ENCODE measurements around the gene LUC7L2.
A peak's percentile ranks its signal among the peaks of the same experiment; 100 is the strongest.
"Not testable (repeated sequence)": the region's sequence is repeated elsewhere in the genome, so short reads cannot be mapped to it uniquely, and the experiment has no call there.

Gene LUC7L2

DNA sequence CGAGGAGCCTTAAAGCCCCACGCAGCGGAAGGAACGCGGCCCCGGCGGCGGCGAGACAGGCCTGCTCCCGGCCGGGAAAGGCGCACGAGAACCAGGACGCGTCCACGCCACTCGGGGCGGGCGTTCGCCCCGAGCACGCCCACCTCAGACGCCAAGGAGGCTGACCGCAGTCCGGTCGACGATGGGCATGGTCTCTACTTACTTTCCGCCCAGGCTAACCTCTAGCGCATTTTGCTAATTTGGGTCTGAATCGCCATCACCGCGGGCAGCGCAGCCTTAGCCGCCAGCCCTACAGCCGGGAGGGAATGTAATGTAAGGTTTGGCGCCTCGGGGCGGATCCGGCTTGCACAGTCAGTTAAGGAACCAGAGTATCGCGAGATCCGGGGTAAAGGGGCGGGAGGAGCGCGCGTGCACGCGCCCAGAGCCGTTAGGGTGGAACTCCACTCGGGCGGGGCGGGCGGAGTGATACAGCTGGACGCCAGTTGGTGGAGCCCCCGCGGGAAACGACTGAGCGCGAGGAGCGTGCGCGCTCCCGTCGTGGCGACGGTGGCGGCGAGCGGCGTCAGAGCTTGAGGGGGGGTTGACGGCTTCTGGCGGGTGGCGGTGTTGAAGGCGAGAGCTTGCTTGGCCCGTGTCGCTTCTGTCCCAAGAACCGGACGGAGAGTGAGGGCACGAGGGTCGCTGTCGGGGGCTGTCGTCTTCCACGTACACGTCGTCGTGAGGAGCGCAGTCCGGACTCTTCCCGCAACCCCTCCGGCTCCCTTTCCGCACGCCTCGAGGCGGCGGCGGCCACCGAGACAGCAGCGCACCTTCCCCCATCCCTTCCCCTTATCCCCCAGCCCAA is at the start of gene LUC7L2:
Gene LUC7L2 (plus strand): TSS at position 529 of the 844 bp plus-strand sequence. CDS start 368 bp downstream, outside the sequence.
- intact Hi-C loops (cut with DNase I): loop anchor here (1.0 to 10.0 kb wide), 4 partner anchors 18 to 135 kb away; partner anchors contain the start of genes FMC1 and UBN2
- DNase-seq: peak; percentile 99 to 100 (median 100)

DNA sequence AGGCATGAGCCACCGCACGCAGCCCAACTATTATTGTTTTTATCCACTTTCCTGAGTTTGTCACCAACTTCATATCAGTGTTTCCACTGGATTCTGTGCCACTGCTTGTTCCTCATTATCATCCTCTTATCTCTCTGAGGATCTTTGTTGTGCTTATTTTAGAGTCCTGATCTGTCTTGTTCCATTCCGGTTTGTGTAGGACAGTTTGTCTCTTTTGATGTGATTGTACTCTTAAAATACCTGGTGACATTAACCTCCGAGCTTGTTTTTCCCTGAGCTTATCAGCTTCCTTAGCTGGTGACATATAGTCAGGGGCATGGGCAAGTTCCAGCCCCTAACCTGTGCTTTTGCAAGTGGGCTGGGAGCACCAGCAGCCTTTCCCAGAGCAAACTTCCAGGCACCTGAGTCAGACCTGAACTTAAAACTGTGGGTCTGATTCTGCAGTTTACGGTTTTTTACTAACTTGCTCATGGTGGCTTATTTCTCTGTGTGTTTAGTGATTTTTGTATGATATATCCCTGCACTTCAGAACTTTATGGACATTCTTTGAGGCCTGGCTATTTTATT is 41.7 kb upstream of the LUC7L2 start:
- DNase-seq: no peak
- intact Hi-C loops (cut with DNase I): no loop called here

DNA sequence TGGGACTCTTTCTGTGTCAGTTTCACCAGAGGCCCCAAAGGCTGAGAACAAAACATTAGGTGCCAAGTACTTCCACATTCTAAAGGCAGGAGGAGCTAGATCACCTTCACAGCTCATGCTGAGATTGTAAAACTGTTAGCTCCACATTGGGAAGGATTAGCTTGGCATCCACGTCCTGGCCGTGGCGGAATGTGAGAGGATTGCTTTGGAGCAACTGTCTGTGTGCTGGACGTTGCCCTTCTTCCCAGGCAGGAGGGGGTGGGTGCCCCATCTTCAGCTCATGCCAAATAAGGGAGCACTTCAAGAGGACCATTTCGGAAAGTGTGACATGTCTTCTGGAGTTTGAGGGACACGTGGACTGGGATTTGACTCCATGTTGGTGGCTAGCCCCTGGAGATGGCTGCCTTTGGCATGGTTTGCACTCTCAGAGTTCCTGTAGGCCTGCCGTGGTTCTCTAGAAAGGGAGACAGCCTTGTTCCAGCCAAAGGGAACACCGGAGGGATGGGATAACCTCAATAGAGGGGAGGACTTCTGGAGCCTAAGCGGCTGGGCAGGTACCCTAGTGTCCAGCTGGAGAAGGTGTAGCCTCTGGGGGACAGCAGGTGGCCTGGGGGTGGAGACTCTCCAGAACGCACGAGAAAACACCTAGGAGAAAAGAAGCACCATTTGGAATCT is 38.5 kb upstream of the LUC7L2 start:
- DNase-seq: no peak
- intact Hi-C loops (cut with DNase I): no loop called here

DNA sequence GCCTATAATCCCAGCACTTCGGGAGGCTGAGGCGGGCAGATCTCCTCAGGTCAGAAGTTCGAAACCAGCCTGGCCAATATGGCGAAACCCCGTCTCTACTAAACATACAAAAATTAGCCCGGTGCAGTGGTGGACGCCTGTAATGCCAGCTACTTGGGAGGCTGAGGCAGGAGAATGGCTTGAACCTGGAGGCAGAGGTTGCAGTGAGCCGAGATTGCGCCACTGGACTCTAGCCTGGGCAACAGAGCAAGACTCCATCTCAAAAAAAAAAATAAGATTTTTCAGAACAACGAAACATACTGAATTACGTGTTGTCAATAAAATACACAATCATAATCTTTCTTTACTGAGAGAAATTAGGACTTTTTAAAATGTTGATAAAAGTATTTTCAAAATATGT is 35.0 kb upstream of the LUC7L2 start:
- intact Hi-C loops (cut with DNase I); DNase-seq: not testable (repeated sequence)

GRCh38 chr7:139328375-139328774 is 31.3 kb upstream of the LUC7L2 start:
- intact Hi-C loops (cut with DNase I): no loop called here
- DNase-seq: no peak

DNA sequence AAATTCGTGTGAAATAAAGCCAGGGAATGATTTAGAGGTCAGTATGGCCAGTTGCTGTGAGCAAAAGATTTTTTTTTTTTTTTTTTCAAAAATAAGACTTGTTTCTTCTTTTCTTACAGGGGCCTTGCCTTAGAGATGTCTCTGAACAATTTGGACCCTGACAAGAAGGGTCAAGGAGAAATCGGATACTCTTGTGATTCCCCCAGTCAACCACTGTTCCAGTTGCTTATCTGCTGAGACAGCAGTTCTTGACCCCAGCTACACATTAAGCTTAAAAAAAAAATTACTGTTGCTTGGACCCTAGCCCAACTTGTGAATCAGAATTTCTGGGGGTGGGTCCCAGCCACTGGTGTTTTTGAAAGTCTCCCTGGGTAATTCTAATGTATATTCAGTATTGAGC is 30.6 kb upstream of the LUC7L2 start:
- DNase-seq: no peak

GRCh38 chr7:139330333-139331030 is 29.2 kb upstream of the LUC7L2 start:
- intact Hi-C loops (cut with DNase I): no loop called here
- DNase-seq: no peak

More for the DNA sequence above, 30.6 kb upstream of the LUC7L2 start:
- intact Hi-C loops (cut with DNase I): no loop called here

DNA sequence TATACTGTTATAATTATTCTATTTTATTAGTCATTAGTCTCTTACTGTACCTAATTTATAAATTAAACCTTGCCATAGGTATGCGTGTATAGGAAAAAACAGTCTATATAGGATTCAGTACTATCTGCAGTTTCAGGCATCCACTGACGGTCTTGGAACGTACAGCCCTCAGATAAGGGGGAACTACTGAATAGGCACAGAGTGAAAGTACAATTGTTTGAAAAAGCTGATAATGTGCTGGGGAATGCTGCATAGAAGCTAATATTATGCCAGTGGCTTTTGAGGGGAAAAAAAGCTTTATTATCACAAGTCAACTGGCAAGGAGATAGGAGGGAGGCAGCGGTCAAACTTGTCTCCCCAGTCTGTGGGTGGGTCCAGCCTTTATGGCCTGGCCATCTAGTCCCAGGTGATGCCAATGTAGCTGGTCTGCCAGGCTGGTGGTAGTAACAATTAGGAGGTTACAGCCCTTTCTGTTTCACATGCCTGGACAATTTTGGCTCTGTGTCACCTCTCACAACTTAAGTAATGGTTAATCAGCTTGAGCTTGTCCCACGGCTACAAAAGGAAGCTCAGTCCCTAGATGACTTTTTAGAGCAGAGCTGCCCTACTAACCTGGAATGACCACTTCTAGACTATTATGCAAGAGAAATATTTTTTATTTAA is 26.9 kb upstream of the LUC7L2 start:
- intact Hi-C loops (cut with DNase I): no loop called here
- DNase-seq: no peak

DNA sequence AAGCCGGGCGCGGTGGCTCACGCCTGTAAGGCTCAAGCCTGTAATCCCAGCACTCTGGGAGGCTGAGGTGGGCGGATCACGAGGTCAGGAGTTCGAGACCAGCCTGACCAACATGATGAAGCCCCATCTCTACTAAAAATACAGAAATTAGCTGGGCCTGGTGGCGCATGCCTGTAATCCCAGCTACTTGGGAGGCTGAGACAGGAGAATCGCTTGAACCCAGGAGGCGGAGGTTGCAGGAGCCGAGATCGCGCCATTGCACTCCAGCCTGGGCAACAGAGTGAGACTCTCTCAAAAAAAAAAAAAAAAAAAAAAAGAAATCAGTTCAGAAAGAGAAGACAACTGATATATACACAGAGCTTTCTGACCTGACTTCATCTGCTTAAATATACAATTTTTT is 26.3 kb upstream of the LUC7L2 start:
- DNase-seq; intact Hi-C loops (cut with DNase I): not testable (repeated sequence)

GRCh38 chr7:139334399-139335150 is 25.1 kb upstream of the LUC7L2 start:
- no peak for DNase-seq
- intact Hi-C loops (cut with DNase I): no loop called here

- intact Hi-C loops (cut with DNase I): no loop called here
- no peak for DNase-seq
Measured at GRCh38 chr7:139339025-139339424, 20.7 kb upstream of the LUC7L2 start.

- no peak for DNase-seq
- intact Hi-C loops (cut with DNase I): no loop called here
Measured at GRCh38 chr7:139339698-139340036, 20.0 kb upstream of the LUC7L2 start.

GRCh38 chr7:139340037-139340807 is 19.5 kb upstream of the LUC7L2 start:
- intact Hi-C loops (cut with DNase I): no loop called here
- peak; percentile 92 to 99 (median 97) for DNase-seq

DNA sequence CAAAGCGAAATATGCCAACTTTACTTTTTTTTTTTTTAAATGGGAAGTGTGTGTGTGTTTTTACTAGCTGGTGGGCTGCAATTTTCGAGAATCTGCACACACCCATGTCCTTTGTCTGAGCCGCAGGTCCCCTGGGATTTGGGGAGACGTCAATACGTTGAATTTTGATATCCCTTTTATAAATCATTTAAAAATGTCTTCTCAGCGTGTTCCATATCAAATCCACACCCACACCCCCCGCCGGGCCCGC is 19.0 kb upstream of the LUC7L2 start:
- intact Hi-C loops (cut with DNase I): loop anchor here (1.0 kb wide), 1 partner anchor 19 kb away; the partner anchor contains the start of gene LUC7L2
- no peak for DNase-seq

DNA sequence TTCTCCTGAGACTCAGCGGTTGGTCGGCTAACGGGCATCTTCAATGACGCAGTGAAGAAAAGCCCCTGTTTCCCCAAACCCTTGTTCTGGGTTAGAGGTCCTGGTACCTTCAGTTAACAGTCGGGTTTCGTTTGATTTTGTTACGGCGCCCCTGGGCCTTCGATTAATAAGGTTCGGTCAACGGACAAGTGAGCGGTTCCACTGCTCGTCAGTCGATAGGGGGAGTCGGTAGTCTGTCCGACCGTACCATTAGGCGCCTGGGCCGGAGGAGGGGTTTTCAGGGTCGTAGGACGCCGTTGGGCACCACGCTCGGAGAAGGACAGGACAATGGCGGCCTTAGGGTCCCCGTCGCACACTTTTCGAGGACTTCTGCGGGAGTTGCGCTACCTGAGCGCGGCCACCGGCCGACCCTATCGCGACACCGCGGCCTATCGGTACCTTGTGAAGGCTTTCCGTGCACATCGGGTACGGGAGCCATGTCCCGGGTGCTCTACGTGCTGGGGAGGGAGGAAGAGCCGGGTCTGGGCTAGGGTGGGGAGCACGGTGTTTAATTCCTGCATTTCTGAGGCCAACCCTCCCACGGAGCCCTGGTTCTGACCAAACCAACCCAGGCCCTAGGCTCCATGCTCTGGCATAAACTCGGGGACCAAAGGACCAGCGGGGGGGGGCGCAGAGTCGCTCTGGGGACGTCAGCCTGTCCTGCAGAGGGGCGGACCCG is 18.5 kb upstream of the LUC7L2 start, which contains the start of gene FMC1:
Gene FMC1 (plus strand): TSS at position 280 of the 718 bp plus-strand sequence. CDS start 48 bp downstream, at position 328.
- intact Hi-C loops (cut with DNase I): loop anchor here (1.0 kb wide), 1 partner anchor 18 kb away; the partner anchor contains the start of gene LUC7L2
- peak; percentile 93 to 99 (median 96) for DNase-seq

DNA sequence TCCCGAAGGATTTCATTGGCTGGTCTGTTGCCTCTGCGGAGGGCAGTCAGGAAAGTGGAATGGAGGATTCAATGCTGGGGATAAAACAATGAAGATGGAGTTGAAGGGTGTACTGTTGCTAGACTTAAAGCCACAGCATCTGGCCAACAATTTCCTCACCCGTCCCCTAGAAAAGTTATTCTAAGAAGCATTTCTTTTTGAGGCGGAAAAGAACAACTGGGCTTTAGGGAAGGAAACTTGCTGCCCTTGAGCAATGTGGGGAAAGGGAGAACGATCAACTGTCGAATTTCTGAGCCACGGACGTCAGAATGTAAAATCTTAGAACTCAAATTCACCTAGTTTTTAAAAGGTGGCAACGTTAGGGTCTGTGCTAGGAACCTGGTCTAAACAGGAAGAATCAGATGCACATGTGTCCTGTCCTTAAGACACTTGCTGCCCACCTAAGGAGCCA is 17.9 kb upstream of the LUC7L2 start:
- intact Hi-C loops (cut with DNase I): loop anchor here (1.0 kb wide), 1 partner anchor 18 kb away; the partner anchor contains the start of gene LUC7L2
- no peak for DNase-seq

GRCh38 chr7:139345042-139345441 is 14.7 kb upstream of the LUC7L2 start:
- intact Hi-C loops (cut with DNase I): no loop called here
- DNase-seq: no peak

DNA sequence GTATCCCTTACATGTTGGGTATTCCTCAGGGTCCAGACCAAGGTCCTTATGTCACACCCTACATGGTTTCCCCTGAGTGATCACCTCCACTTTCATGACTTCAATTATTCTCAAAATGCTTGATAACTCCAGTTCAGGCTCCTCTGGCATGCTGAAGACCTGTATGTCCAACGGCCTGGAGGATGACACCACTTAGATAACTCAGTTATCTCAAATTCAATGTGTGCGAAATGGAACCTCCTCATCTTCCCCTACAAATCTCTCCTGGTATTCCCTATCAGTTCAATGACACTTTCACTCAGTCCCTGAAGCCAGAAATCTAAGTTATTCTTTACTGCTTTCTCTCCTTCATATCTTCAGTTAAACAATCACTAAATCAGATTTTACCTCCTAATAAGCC is 8.7 kb upstream of the LUC7L2 start:
- intact Hi-C loops (cut with DNase I): loop anchor here (10.0 kb wide), 1 partner anchor 144 kb away; no protein-coding TSS in a partner anchor

More for the DNA sequence above, 8.7 kb upstream of the LUC7L2 start:
- no peak for DNase-seq

Data from posterior cingulate gyrus (tissue), 11 donors.